VCaP (cell line): Measurements from ENCODE around the gene TNS4.

Source experiments
- H3K27ac ChIP-seq: fragments of 450-650 bp; 2 replicates; pipeline ENCODE4 v1.5.1; 2017
- TF ChIP-seq, protein P1 (sequence below): fragments of 450-650 bp; conservative IDR thresholded peaks from 2 replicates; pipeline ENCODE4 v1.5.1; 2017; ENCODE audit warnings: mild to moderate bottlenecking, moderate library complexity

Gene TNS4

DNA sequence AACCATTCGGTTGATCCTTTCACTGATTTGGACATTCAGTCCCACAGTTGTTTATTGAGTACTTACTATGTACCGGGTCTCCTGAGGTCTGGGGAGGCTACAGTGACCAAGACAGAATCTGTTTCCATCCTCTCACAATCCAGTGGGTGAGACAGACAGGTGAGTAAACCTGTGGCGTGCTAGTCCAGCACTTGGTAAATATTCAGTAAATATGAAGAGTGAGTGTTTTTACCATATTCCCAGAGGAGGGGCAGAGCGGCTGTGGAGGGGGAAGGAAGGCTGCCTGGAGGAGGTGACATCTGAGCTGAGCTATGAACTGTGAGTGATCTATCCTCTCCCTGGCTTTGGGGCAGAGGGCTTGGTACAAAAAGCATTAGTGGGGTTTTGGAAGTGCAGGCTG, 32.5 kb upstream of the TNS4 start:
- TF ChIP-seq, protein P1, sequence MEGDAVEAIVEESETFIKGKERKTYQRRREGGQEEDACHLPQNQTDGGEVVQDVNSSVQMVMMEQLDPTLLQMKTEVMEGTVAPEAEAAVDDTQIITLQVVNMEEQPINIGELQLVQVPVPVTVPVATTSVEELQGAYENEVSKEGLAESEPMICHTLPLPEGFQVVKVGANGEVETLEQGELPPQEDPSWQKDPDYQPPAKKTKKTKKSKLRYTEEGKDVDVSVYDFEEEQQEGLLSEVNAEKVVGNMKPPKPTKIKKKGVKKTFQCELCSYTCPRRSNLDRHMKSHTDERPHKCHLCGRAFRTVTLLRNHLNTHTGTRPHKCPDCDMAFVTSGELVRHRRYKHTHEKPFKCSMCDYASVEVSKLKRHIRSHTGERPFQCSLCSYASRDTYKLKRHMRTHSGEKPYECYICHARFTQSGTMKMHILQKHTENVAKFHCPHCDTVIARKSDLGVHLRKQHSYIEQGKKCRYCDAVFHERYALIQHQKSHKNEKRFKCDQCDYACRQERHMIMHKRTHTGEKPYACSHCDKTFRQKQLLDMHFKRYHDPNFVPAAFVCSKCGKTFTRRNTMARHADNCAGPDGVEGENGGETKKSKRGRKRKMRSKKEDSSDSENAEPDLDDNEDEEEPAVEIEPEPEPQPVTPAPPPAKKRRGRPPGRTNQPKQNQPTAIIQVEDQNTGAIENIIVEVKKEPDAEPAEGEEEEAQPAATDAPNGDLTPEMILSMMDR: no peak
- H3K27ac ChIP-seq: no peak overlapping the region

DNA sequence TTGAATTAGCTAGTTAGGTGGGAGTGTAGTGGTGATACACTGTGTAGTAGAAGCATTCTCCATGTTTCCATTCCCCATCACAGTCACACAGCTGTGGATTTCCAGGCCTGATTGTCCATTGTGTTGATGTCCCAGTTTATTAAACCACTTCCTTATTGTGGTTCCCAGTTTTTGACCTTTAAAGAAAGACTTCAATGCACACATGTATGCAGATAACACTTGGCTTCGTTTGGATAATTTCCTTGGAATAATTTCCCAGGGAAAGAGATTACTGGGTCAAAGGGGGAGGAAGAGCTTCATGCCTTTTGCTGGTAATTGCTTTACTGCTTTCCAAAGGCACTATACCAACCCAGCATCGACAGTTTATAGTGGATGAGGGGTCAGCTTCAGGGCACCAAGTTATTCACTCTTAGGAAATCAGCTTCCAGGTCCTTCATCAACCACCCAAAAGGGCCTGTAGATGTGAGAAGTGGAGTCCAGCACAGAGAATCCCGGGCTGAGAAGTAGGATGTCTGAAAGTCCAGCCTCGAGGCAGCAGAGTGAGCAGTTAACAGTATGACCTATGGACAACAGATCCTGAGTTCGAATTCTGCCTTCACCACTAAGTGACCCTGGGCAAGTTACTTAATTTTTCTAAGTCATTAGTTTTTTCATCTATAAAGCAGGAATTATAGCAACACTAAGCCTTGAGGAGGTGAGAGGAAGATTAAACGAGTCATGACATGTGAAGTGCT, 31.3 kb upstream of the TNS4 start:
- TF ChIP-seq, protein P1: no peak
- H3K27ac ChIP-seq: no peak overlapping the region

DNA sequence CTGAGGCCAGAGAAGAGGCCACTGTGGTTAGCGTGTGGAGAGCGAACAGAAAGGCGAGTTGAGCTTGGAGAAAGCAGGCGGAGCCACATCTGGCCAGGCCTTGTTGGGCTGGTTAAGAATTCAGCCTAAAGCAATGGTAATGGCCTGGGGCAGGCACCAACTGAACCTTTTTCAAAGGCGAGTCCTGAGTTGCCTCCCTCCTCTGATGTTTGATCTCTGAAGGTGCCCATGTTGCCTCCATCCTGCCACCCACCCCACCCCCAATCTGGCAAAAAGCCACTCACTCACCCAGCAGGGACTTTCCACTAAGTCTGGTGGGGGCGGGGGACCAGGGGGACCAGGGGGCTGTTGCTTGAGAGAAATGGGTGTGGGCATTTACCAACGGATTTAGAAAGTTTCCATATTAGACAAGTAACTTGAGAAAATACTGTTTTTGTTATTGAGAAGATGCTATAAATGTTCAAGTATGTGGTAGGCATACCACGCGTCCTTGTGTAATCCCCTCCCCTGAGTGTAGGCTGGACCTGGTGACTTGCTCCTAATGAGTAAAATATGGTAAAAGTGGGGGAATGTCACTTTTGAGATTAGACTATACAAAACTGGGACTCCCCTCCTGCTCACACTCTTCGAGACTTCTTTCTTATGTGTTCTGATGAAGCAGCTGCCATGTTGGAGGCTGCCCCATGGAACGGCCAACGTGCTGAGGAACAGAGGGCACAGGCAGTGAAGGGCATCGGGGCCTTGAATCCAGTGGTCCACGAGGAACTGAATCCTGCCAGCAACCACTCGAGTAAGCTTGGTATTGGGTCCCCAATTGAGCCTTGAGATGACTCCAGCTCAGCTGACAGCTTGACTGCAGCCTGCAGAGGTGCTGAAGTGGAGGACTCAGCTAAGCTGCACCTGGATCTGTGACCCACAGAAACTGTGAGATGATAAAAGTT, 29.9 kb upstream of the TNS4 start:
- TF ChIP-seq, protein P1: no peak
- H3K27ac ChIP-seq: no peak overlapping the region

DNA sequence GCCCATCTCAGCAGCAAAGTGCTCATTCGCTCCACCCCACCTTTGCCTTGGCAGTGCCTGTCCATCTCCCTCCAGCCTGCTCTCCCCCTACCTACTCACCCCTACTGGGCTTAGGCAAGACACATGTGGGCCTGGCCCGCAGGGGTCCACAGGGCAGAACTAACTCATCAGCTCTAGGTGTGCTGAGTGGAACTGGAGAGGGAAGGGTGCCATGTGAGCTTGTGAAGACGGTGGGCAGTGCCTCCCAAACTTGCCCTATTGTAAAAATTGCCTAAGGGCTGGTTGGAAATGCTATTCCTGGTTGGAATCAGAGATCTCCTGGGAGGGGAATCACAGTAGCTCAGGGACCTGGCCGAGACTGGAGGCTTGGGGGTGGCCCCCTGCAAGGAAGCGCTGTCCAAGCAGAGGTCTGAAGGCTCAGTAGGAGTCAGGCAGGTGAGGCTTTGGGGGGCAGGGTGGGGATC, 29.1 kb upstream of the TNS4 start:
- no peak overlapping the region for H3K27ac ChIP-seq
- TF ChIP-seq, protein P1: no peak

DNA sequence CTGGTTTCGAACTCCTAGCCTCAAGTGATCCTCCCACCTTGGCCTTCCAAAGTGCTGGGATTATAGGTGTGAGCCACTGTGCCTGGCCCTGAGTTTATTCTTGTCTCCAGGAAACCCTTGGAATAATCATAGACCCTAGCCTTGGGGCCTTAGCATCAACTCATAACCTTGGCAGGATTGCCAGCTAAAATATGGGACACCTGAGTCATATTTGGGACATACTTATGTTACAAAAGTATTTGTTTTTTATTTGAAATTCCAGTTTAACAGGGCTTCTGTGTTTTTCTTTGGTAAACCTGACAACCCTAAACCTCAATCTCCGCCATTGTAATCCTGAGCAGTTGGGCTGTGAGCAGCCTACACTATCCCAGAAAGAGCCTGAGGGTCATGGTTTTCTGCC, 28.6 kb upstream of the TNS4 start:
- H3K27ac ChIP-seq: no peak overlapping the region
- TF ChIP-seq, protein P1: no peak

DNA sequence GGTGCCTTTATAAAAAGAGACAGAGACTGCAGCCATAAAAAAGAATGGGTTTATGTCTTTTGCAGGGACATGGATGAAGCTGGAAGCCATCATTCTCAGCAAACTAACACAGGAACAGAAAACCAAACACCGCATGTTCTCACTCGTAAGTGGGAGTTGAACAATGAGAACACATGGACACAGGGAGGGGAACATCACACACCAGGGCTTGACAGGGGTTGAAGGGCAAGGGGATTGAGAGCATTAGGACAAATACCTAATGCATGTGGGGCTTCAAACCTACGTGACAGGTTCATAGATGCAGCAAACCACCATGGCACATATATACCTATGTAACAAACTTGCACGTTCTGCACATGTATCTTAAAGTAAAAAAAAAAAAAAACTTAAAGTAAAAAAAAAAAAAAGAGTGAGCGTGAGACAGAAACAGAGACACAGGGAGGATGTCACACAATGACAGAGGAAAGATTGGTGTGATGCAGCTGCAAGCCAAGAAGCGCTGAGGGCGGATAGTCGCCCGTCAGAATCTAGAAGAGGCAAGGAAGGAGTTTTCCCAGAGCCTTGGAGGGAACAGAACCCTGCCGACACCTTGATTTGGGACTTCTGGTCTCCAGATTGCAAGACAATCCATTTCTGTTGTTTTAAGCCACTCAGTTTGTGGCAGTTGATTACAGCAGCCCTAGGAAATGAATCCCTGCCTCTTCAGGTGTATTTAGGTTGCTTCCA, 27.4 kb upstream of the TNS4 start:
- TF ChIP-seq, protein P1: no peak
- H3K27ac ChIP-seq: no peak overlapping the region

DNA sequence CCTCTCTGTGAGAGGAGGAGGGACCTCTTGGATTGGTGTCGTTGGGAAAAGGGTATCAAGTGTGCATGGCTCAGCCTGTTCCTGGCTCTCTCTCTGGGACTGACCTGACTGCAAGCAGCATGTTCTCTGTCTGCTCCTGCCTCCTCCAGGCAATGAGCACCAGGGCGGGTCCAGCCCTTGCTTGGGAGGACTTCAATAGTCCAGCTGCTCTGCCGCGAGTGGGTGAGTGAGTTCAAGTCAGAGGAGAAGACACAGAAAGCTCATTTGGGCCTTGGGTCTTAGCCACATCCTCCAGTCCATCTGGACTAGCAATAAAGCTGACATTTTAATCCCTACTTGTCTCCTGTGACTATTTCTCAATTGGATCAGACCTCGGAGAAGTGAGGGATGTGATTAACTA, 25.2 kb upstream of the TNS4 start:
- no peak overlapping the region for H3K27ac ChIP-seq
- TF ChIP-seq, protein P1: no peak
